IMR-90 (cell line): ENCODE measurements around the gene TOR1AIP2. TPM values are rescaled to one million over a fixed set of nuclear protein-coding genes. Genes with fewer than 3 reads are reported as not detected.

Experiments used
- ATAC-seq: fragments of 200-7000 bp; cut with Tn5 transposase; 2 replicates; pipeline ENCODE4 v1.9.1; 2020; ENCODE audit warnings: low read depth, mild to moderate bottlenecking, moderate library complexity
- BruUV-seq: library from RNA; stranded (reverse); fragments of 400-500 nt; replicated peaks from 2 replicates; lab custom pipeline; 2021; lab: Mats Ljungman, UMichigan
- CTCF ChIA-PET: fragments of 300-600 bp; formaldehyde crosslinking; extraction: SDS; loops from one replicate; lab custom pipeline; 2021; ENCODE audit warnings: antibody characterized with exemption; lab: Yijun Ruan, JAX
- POLR2A ChIA-PET: fragments of 300-600 bp; sonication (Branson Sonifier 250); formaldehyde crosslinking; loops from one replicate; lab custom pipeline; 2022; ENCODE audit warnings: antibody characterized with exemption; ENCODE audit not compliant: unreplicated experiment; lab: Charles Lee
- DNase-seq: peaks from one replicate; pipeline ENCODE4 v3.0.0; 2013
- H2AFZ ChIP-seq: replicated peaks from 2 replicates; pipeline ENCODE3; 2013; ENCODE audit warnings: low read length, mild to moderate bottlenecking; ENCODE audit not compliant: poor library complexity
- H2AK5ac ChIP-seq: 2 replicates; pipeline ENCODE4 v1.6.1; 2013; ENCODE audit warnings: low read depth, low read length, inconsistent platforms
- H2AK9ac ChIP-seq: replicated peaks from 2 replicates; pipeline ENCODE3; 2013; ENCODE audit warnings: mild to moderate bottlenecking, low read depth, low read length, moderate library complexity; ENCODE audit not compliant: poor library complexity
- H2BK120ac ChIP-seq: 2 replicates; pipeline ENCODE4 v1.6.1; 2013; ENCODE audit warnings: low read depth, low read length, inconsistent platforms
- H2BK15ac ChIP-seq: 3 replicates; pipeline ENCODE4 v1.6.1; 2013; ENCODE audit warnings: low read depth, low read length, inconsistent platforms
- H2BK20ac ChIP-seq: 2 replicates; pipeline ENCODE4 v1.6.1; 2013; ENCODE audit warnings: low read depth, mild to moderate bottlenecking, inconsistent platforms, low read length, moderate library complexity
- H2BK5ac ChIP-seq: 2 replicates; pipeline ENCODE4 v1.6.1; 2013; ENCODE audit warnings: mild to moderate bottlenecking, low read depth, low read length, inconsistent platforms; ENCODE audit not compliant: poor library complexity, severe bottlenecking
- H3K14ac ChIP-seq: replicated peaks from 2 replicates; pipeline ENCODE4 v1.6.1; 2013; ENCODE audit warnings: low read depth, low read length, inconsistent platforms
- H3K18ac ChIP-seq: 2 replicates; pipeline ENCODE4 v1.6.1; 2013; ENCODE audit warnings: low read depth, low read length, control low read depth
- H3K23ac ChIP-seq: 2 replicates; pipeline ENCODE4 v1.6.1; 2013; ENCODE audit warnings: low read depth, low read length, inconsistent platforms
- H3K27ac ChIP-seq: 2 replicates; pipeline ENCODE4 v1.5.1; 2013; ENCODE audit warnings: mild to moderate bottlenecking, control low read depth, low read length; ENCODE audit not compliant: insufficient read depth
- H3K27me3 ChIP-seq: 2 replicates; pipeline ENCODE4 v1.6.1; 2013; ENCODE audit warnings: low read length; ENCODE audit not compliant: control insufficient read depth, insufficient read depth
- H3K36me3 ChIP-seq: 2 replicates; pipeline ENCODE4 v1.6.1; 2013; ENCODE audit warnings: low read length, mixed read lengths; ENCODE audit not compliant: control insufficient read depth, insufficient read depth
- H3K4ac ChIP-seq: 2 replicates; pipeline ENCODE4 v1.6.1; 2013; ENCODE audit warnings: low read depth, low read length, inconsistent platforms
- H3K4me1 ChIP-seq: 2 replicates; pipeline ENCODE4 v1.6.1; 2013; ENCODE audit warnings: low read length, mixed read lengths; ENCODE audit not compliant: control insufficient read depth, insufficient read depth
- H3K4me2 ChIP-seq: 2 replicates; pipeline ENCODE4 v1.6.1; 2013; ENCODE audit warnings: low read depth, mild to moderate bottlenecking, control low read depth, low read length, moderate library complexity
- H3K4me3 ChIP-seq: 2 replicates; pipeline ENCODE4 v1.5.1; 2013; ENCODE audit warnings: low read depth, mild to moderate bottlenecking, control low read depth, low read length, moderate library complexity; ENCODE audit not compliant: insufficient read depth
- H3K56ac ChIP-seq: 2 replicates; pipeline ENCODE4 v1.6.1; 2013; ENCODE audit warnings: low read length, inconsistent platforms; ENCODE audit not compliant: insufficient read depth; ENCODE audit errors: extremely low read depth
- H3K79me1 ChIP-seq, 2 experiments: 2 replicates each; pipeline ENCODE4 v1.6.1; 2013; ENCODE audit warnings: low read length in 2 of 2, inconsistent platforms in 1 of 2, low read depth in 1 of 2
- H3K9ac ChIP-seq: 2 replicates; pipeline ENCODE4 v1.6.1; 2013; ENCODE audit warnings: low read depth, low read length, control low read depth
- H3K9me1 ChIP-seq: 2 replicates; pipeline ENCODE4 v1.6.1; 2013; ENCODE audit warnings: low read length, inconsistent platforms; ENCODE audit not compliant: insufficient read depth
- H3K9me3 ChIP-seq: 2 replicates; pipeline ENCODE4 v1.6.1; 2013; ENCODE audit warnings: low read length; ENCODE audit not compliant: control insufficient read depth, insufficient read depth
- H4K20me1 ChIP-seq: 2 replicates; pipeline ENCODE4 v1.6.1; 2013; ENCODE audit warnings: low read length, inconsistent platforms; ENCODE audit not compliant: insufficient read depth
- H4K5ac ChIP-seq: 2 replicates; pipeline ENCODE4 v1.6.1; 2013; ENCODE audit warnings: mild to moderate bottlenecking, low read depth, low read length, control low read depth
- H4K8ac ChIP-seq, 2 experiments: 2 replicates each; pipeline ENCODE4 v1.6.1; 2013; ENCODE audit warnings: low read depth in 2 of 2, low read length in 2 of 2, control low read depth in 1 of 2, inconsistent platforms in 1 of 2
- H4K91ac ChIP-seq: 2 replicates; pipeline ENCODE4 v1.6.1; 2013; ENCODE audit warnings: low read depth, low read length, inconsistent platforms; ENCODE audit not compliant: insufficient read depth
- CEBPB ChIP-seq: IDR thresholded peaks from 2 replicates; pipeline ENCODE4 v1.6.1; 2012; ENCODE audit warnings: low read depth, low read length, improper control_type of control experiment
- FOS ChIP-seq: fragments of 150-350 bp; IDR thresholded peaks from 2 replicates; pipeline ENCODE4 v1.6.1; 2016; ENCODE audit warnings: low read depth, low read length
- MXI1 ChIP-seq: IDR thresholded peaks from 2 replicates; pipeline ENCODE4 v1.6.1; 2012; ENCODE audit warnings: low read depth, mild to moderate bottlenecking, low read length, moderate library complexity, borderline replicate concordance
- POLR2A ChIP-seq: IDR thresholded peaks from 2 replicates; pipeline ENCODE4 v1.6.1; 2012; ENCODE audit warnings: mild to moderate bottlenecking, low read depth, low read length
- RFX5 ChIP-seq: IDR thresholded peaks from 2 replicates; pipeline ENCODE4 v1.8.0; 2012; ENCODE audit warnings: low read depth, mild to moderate bottlenecking, low read length, moderate library complexity
- SMC3 ChIP-seq: fragments of 150-350 bp; IDR thresholded peaks from 2 replicates; pipeline ENCODE4 v1.6.1; 2016; ENCODE audit warnings: low read depth, mild to moderate bottlenecking, antibody characterized with exemption, low read length, moderate library complexity
- USF2 ChIP-seq: fragments of 150-350 bp; IDR thresholded peaks from 2 replicates; pipeline ENCODE4 v1.6.1; 2017; ENCODE audit warnings: mild to moderate bottlenecking, antibody characterized with exemption, low read length, low read depth
- WGBS, 2 experiments: methylation state at CpG; one replicate each; pipeline versions ENCODE4 v1.1.5 to v1.1.7; 2013; ENCODE audit warnings: missing lambda C conversion rate in 2 of 2; ENCODE audit not compliant: insufficient read length in 1 of 2; ENCODE audit errors: extremely low coverage in 2 of 2; 5-methylcytosine and 5-hydroxymethylcytosine counted together
- dilution Hi-C: fragments of 300-500 bp; cut with HindIII; formaldehyde crosslinking; loops from one replicate; pipeline ENCODE4 v1.14.3; 2018; ENCODE audit warnings: low sequenced_read_pairs; ENCODE audit not compliant: unreplicated experiment
- in situ Hi-C: fragments of 300-500 bp; cut with MboI; formaldehyde crosslinking; loops from 3 replicates; pipeline ENCODE4 v1.14.3; 2019; ENCODE audit warnings: low sequenced_read_pairs, inconsistent platforms, mixed read lengths
- intact Hi-C: fragments of 100-400 bp; cut with micrococcal nuclease; formaldehyde crosslinking; loops from 2 replicates; pipeline ENCODE4 v1.10.0; 2022
- polyA plus RNA-seq, 3 experiments: library from polyadenylated mRNA; depleted of rRNA; stranded (reverse); fragments of >200 nt; gene quantifications; 2 replicates each; pipeline ENCODE4 v1.2.3, GENCODE V29; 2012; ENCODE audit warnings: low replicate concordance in 1 of 3
- total RNA-seq: library from RNA; depleted of rRNA; stranded (reverse); fragments of >200 nt; gene quantifications from 2 replicates; pipeline ENCODE4 v1.2.3, GENCODE V29; 2012

The TOR1AIP2 gene
- total and polyA plus RNA-seq, 2 of the 4 experiments (the other 2 are of a cell fraction): 20.7 to 85.0 TPM

- CTCF ChIA-PET: no interaction called here
- no TSS peak for BruUV-seq
These were observed 12.0 kb upstream of the TOR1AIP2 start for GRCh38 chr1:179889589-179889988.

More at GRCh38 chr1:179889589-179889988, 12.0 kb upstream of the TOR1AIP2 start:
- no peak overlapping the region for H3K14ac ChIP-seq
- H3K36me3 ChIP-seq: peaks cover 28% of the 10 kb centered on the region
- H3K9me3 ChIP-seq: no peaks in the 10 kb centered on the region
- in situ Hi-C loops: no loop called here
- H4K5ac ChIP-seq: no peak overlapping the region
- POLR2A ChIA-PET: no interaction called here
- H3K4me3 ChIP-seq: no peak overlapping the region
- DNase-seq (no peak), ATAC-seq (no peak)
- intact Hi-C loops: no loop called here
- no peak overlapping the region for H2BK5ac ChIP-seq
- H2BK120ac ChIP-seq: no peak overlapping the region
- no peak overlapping the region for H2AK5ac ChIP-seq
- H3K23ac ChIP-seq: no peak overlapping the region
- H3K9ac ChIP-seq: no peak overlapping the region
- no peak overlapping the region for H2BK20ac ChIP-seq
- H4K91ac ChIP-seq: no peak overlapping the region
- H4K20me1 ChIP-seq: no peaks in the 10 kb centered on the region
- H3K27ac ChIP-seq: no peak overlapping the region
- H3K56ac ChIP-seq: no peak overlapping the region
- dilution Hi-C loops: no loop called here
- no peak overlapping the region for H2AFZ ChIP-seq
- no peak overlapping the region for H2AK9ac ChIP-seq
- H3K18ac ChIP-seq: no peak overlapping the region
- no peak overlapping the region for H3K4me2 ChIP-seq
- no peak overlapping the region for H2BK15ac ChIP-seq
- TF ChIP-seq FOS (no peak), SMC3 (no peak), USF2 (no peak), RFX5 (no peak), CEBPB (no peak), MXI1 (no peak), POLR2A (no peak)
- no peak overlapping the region for H4K8ac ChIP-seq
- peaks cover 4 to 23% of the 10 kb centered on the region in 2 experiments; a peak in 3 of 4 replicates for H3K79me1 ChIP-seq
- no peaks in the 10 kb centered on the region for H3K4me1 ChIP-seq
- H3K27me3 ChIP-seq: no peaks in the 10 kb centered on the region
- no peaks in the 10 kb centered on the region for H3K9me1 ChIP-seq
- no peak overlapping the region for H3K4ac ChIP-seq
- whole genome bisulfite sequencing, 2 experiments: no CpG with 5 or more reads among the region's 4 CpGs
